HEK293 (cell line): Measurements from ENCODE around the gene HBA1.

Experiments used
- ZNF350 ChIP-seq: fragments of 450-650 bp; formaldehyde crosslinking; IDR thresholded peaks from 2 replicates; pipeline ENCODE4 v1.5.0; 2017; ENCODE audit warnings: missing biosample characterization, mild to moderate bottlenecking, missing genetic modification characterization
- ZNF664 ChIP-seq: fragments of 450-650 bp; formaldehyde crosslinking; IDR thresholded peaks from 2 replicates; pipeline ENCODE4 v1.5.1; 2016; ENCODE audit warnings: missing biosample characterization, missing genetic modification characterization
- ZNF76 ChIP-seq: fragments of 450-650 bp; formaldehyde crosslinking; IDR thresholded peaks from 2 replicates; pipeline ENCODE4; 2016; ENCODE audit warnings: low read depth, missing biosample characterization, missing genetic modification characterization, borderline replicate concordance
- TF ChIP-seq, protein P1 (sequence below): fragments of 450-650 bp; formaldehyde crosslinking; IDR thresholded peaks from 2 replicates; pipeline ENCODE4 v1.5.1; 2016; ENCODE audit warnings: missing biosample characterization, missing genetic modification characterization

DNA sequence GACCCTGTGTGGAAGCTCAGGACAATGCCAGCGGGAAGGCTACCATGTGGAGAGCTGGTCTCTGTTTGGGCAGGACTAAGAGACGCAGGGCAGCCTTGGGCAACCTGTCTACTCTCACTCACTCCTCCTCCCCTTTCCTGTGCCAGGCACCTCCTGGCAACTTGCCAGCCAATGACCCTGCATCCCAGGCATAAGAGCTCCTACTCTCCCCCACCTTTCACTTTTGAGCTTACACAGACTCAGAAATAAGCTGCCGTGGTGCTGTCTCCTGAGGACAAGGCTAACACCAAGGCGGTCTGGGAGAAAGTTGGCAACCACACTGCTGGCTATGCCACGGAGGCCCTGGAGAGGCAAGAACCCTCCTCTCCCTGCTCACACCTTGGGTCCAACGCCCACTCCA is 8.1 kb upstream of the HBA1 start:
- TF ChIP-seq, protein P1, sequence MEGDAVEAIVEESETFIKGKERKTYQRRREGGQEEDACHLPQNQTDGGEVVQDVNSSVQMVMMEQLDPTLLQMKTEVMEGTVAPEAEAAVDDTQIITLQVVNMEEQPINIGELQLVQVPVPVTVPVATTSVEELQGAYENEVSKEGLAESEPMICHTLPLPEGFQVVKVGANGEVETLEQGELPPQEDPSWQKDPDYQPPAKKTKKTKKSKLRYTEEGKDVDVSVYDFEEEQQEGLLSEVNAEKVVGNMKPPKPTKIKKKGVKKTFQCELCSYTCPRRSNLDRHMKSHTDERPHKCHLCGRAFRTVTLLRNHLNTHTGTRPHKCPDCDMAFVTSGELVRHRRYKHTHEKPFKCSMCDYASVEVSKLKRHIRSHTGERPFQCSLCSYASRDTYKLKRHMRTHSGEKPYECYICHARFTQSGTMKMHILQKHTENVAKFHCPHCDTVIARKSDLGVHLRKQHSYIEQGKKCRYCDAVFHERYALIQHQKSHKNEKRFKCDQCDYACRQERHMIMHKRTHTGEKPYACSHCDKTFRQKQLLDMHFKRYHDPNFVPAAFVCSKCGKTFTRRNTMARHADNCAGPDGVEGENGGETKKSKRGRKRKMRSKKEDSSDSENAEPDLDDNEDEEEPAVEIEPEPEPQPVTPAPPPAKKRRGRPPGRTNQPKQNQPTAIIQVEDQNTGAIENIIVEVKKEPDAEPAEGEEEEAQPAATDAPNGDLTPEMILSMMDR (tag by site-specific recombination), result no peak
- no peak for TF ChIP-seq ZNF350 (tag by site-specific recombination)
- TF ChIP-seq ZNF76 (tag by site-specific recombination), result no peak
- no peak for TF ChIP-seq ZNF664 (tag by site-specific recombination)
